Measurements from ENCODE around the gene EPB41L1.

Gene EPB41L1

GRCh38 chr20:36193977-36194712 is 39.6 kb downstream of the EPB41L1 start:
- no peak for DNase-seq (ENCODE audit: low spot score)

- DNase-seq (ENCODE audit: low spot score): no peak
These were observed 42.1 kb downstream of the EPB41L1 start for GRCh38 chr20:36196676-36197075.

- DNase-seq (ENCODE audit: low spot score): no peak
These were observed 42.7 kb downstream of the EPB41L1 start for GRCh38 chr20:36197271-36197670.

GRCh38 chr20:36199345-36200257 is 45.1 kb downstream of the EPB41L1 start:
- peak; percentile 68 for DNase-seq (ENCODE audit: low spot score)

- no peak for DNase-seq (ENCODE audit: low spot score)
These were observed 45.9 kb downstream of the EPB41L1 start for GRCh38 chr20:36200451-36200850.

- DNase-seq (ENCODE audit: low spot score): no peak
These were observed 46.7 kb downstream of the EPB41L1 start for GRCh38 chr20:36201198-36201597.

GRCh38 chr20:36202891-36203338 is 48.4 kb downstream of the EPB41L1 start:
- peak; percentile 39 for DNase-seq (ENCODE audit: low spot score)

- DNase-seq (ENCODE audit: low spot score): no peak
These were observed 49.3 kb downstream of the EPB41L1 start for GRCh38 chr20:36203861-36204260.

- no peak for DNase-seq (ENCODE audit: low spot score)
These were observed 50.5 kb downstream of the EPB41L1 start for GRCh38 chr20:36205026-36205425.

GRCh38 chr20:36206068-36206467 is 51.5 kb downstream of the EPB41L1 start:
- no peak for DNase-seq (ENCODE audit: low spot score)

GRCh38 chr20:36206641-36207040 is 52.1 kb downstream of the EPB41L1 start:
- DNase-seq (ENCODE audit: low spot score): no peak

- no peak for DNase-seq (ENCODE audit: low spot score)
These were observed 53.1 kb downstream of the EPB41L1 start for GRCh38 chr20:36207602-36208001.

GRCh38 chr20:36208257-36208656 is 53.7 kb downstream of the EPB41L1 start:
- DNase-seq (ENCODE audit: low spot score): no peak

GRCh38 chr20:36210436-36211021 is 56.0 kb downstream of the EPB41L1 start:
- DNase-seq (ENCODE audit: low spot score): no peak

GRCh38 chr20:36213362-36213761 is 58.8 kb downstream of the EPB41L1 start:
- DNase-seq (ENCODE audit: low spot score): no peak

- DNase-seq (ENCODE audit: low spot score): no peak
These were observed 60.2 kb downstream of the EPB41L1 start for GRCh38 chr20:36214684-36215256.

- DNase-seq (ENCODE audit: low spot score): no peak
These were observed 61.2 kb downstream of the EPB41L1 start for GRCh38 chr20:36215778-36216177.

GRCh38 chr20:36216314-36217025 is 61.9 kb downstream of the EPB41L1 start:
- no peak for DNase-seq (ENCODE audit: low spot score)

- no peak for DNase-seq (ENCODE audit: low spot score)
These were observed 62.7 kb downstream of the EPB41L1 start for GRCh38 chr20:36217226-36217625.

GRCh38 chr20:36218380-36219064 is 64.0 kb downstream of the EPB41L1 start:
- DNase-seq (ENCODE audit: low spot score): no peak

- DNase-seq (ENCODE audit: low spot score): no peak
These were observed 65.2 kb downstream of the EPB41L1 start for GRCh38 chr20:36219671-36220220.

All from LoVo (cell line).